ENCODE data around the gene CD53.

GRCh38 chr1:110912784-110913183 is 39.8 kb downstream of the CD53 start:
- TF ChIP-seq POLR2A (IDR thresholded peaks at IDR 0.05) = no peak
- no peak for TF ChIP-seq CTCF (IDR thresholded peaks at IDR 0.05)

Measured in right lobe of liver (tissue), 4 donors.